ENCODE measurements around the gene EYA2.

EYA2 gene

GRCh38 chr20:47141941-47142773 lies 247.5 kb downstream of the EYA2 start:
- DNase-seq (ENCODE audit: low spot score), result no peak

- no peak for DNase-seq (ENCODE audit: low spot score)
These were observed 248.1 kb downstream of the EYA2 start for GRCh38 chr20:47142774-47143170.

- DNase-seq (ENCODE audit: low spot score), result no peak
These were observed 249.0 kb downstream of the EYA2 start for GRCh38 chr20:47143657-47144056.

- no peak for DNase-seq (ENCODE audit: low spot score)
These were observed 249.8 kb downstream of the EYA2 start for GRCh38 chr20:47144463-47144862.

- peak; percentile 43 for DNase-seq (ENCODE audit: low spot score)
These were observed 252.0 kb downstream of the EYA2 start for GRCh38 chr20:47146686-47147085.

- DNase-seq (ENCODE audit: low spot score), result no peak
These were observed 253.4 kb downstream of the EYA2 start for GRCh38 chr20:47148059-47148458.

GRCh38 chr20:47149939-47150338 lies 255.3 kb downstream of the EYA2 start:
- no peak for DNase-seq (ENCODE audit: low spot score)

GRCh38 chr20:47150403-47151152 lies 255.9 kb downstream of the EYA2 start:
- DNase-seq (ENCODE audit: low spot score), result peak; percentile 78

- no peak for DNase-seq (ENCODE audit: low spot score)
These were observed 257.4 kb downstream of the EYA2 start for GRCh38 chr20:47152068-47152467.

- DNase-seq (ENCODE audit: low spot score), result no peak
These were observed 259.4 kb downstream of the EYA2 start for GRCh38 chr20:47154089-47154488.

- no peak for DNase-seq (ENCODE audit: low spot score)
These were observed 261.9 kb downstream of the EYA2 start for GRCh38 chr20:47156301-47157137.

GRCh38 chr20:47159166-47159565 lies 264.5 kb downstream of the EYA2 start:
- no peak for DNase-seq (ENCODE audit: low spot score)

GRCh38 chr20:47160240-47160639 lies 265.6 kb downstream of the EYA2 start:
- no peak for DNase-seq (ENCODE audit: low spot score)

GRCh38 chr20:47160992-47161391 lies 266.3 kb downstream of the EYA2 start:
- no peak for DNase-seq (ENCODE audit: low spot score)

- DNase-seq (ENCODE audit: low spot score), result no peak
These were observed 266.8 kb downstream of the EYA2 start for GRCh38 chr20:47161411-47161810.

- no peak for DNase-seq (ENCODE audit: low spot score)
These were observed 269.5 kb downstream of the EYA2 start for GRCh38 chr20:47164140-47164539.

GRCh38 chr20:47165376-47165865 lies 270.8 kb downstream of the EYA2 start:
- DNase-seq (ENCODE audit: low spot score), result no peak

GRCh38 chr20:47167846-47168245 lies 273.2 kb downstream of the EYA2 start:
- DNase-seq (ENCODE audit: low spot score), result no peak

- DNase-seq (ENCODE audit: low spot score), result no peak
These were observed 277.9 kb downstream of the EYA2 start for GRCh38 chr20:47172579-47172978.

GRCh38 chr20:47173596-47174216 lies 279.1 kb downstream of the EYA2 start:
- DNase-seq (ENCODE audit: low spot score), result no peak

- no peak for DNase-seq (ENCODE audit: low spot score)
These were observed 280.0 kb downstream of the EYA2 start for GRCh38 chr20:47174456-47175243.
